NCI-H2196 treated with DMSO at 0.1 percent for 48 hours (cell line): ENCODE measurements around the gene NUDT12.

ENCODE experiments used
- DNase-seq: peaks from one replicate; lab custom pipeline; 2025; ENCODE audit not compliant: unreplicated experiment; lab: John Stamatoyannopoulos, UW

NUDT12 gene

GRCh38 chr5:103541569-103541968, 21.0 kb downstream of the NUDT12 start:
- no peak for DNase-seq

GRCh38 chr5:103541114-103541513, 21.5 kb downstream of the NUDT12 start:
- DNase-seq = no peak

- DNase-seq = no peak
Observed at GRCh38 chr5:103539376-103540330, 22.9 kb downstream of the NUDT12 start.

DNA sequence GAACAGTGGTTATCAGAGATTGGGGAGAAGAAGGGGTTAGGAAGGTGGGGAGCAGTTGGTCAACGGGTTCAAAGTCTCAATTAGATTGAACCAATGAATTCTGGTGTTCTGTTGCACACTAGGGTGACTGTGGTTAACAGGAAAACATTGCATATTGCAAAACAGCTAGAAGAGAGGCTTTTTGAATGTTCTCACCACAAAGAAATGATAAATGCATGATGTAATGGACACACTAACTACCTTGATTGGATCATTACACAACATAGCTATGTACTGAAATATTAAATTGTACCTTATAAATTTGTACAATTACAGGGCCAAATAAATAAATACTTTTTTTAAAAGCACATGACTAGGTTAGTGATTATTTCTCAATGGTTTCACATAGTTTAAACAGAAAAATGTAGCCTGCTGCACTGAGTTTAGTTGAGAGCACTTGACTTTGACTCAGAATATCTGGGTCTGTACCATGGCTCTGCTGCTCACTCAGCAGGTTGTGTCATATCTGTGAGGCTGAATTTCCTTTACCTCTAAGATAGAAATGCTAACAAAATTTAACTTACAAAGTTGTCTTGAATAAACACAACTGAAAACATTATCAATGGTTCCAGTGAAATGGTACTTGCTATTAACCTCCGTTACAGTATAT, 30.4 kb downstream of the NUDT12 start:
- DNase-seq = no peak

DNA sequence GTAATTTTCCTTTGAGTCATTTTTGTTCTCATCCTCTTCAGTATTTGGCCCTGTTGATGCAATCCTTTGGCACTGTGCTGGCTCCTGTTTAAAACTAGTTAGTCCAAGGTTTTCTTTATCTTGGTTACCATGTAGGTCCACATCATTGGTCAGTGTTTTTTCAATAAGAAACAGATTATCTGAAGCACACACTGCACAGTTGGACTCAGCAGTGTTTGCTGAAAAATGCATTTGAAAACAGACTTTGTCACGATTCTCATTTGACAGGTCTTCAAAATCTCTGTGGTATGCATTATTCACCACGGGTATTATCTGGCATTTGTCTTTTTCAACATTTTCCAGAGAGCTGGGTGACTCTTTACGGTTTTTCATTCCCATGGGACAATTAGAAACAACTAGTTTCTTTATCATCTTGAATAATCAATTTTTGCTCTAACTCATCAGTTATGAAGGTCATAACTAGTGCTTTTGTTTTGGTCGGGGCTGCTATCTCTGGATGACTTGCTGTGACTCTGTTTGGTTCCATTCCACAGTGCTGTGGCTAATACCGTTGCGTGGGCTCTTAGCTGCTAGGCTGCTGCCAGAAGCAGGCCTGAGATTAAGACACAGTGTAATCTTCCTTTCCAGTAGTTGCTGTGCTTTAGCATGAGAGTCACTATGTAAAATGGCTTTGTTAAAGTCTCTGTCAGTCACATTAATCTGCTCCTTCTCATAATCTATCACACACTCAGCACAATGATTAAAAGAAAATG, 36.2 kb downstream of the NUDT12 start:
- DNase-seq = no peak

- no peak for DNase-seq
Observed at GRCh38 chr5:103525361-103525760, 37.2 kb downstream of the NUDT12 start.

DNA sequence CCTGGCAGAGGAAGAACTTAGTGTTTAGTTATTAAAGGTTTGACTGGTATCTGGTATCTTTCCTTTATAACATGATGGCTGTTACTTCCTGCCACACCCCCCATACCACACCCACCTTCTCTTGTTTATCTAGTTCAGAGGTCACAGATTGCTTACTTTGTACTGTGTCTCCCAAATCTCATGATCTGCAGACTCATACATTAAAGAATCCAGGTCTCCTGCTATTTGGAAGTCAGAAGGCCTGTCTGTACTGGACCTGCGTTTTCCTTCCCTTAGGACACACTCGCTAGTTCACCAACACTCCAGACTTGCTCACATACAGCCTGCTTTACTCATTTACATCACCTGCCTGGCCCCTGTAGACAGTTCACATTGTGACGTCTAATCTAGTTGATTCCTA, 39.3 kb downstream of the NUDT12 start:
- no peak for DNase-seq

- DNase-seq = no peak
Observed at GRCh38 chr5:103522586-103522985, 40.0 kb downstream of the NUDT12 start.

GRCh38 chr5:103519550-103519949, 43.0 kb downstream of the NUDT12 start:
- no peak for DNase-seq

DNA sequence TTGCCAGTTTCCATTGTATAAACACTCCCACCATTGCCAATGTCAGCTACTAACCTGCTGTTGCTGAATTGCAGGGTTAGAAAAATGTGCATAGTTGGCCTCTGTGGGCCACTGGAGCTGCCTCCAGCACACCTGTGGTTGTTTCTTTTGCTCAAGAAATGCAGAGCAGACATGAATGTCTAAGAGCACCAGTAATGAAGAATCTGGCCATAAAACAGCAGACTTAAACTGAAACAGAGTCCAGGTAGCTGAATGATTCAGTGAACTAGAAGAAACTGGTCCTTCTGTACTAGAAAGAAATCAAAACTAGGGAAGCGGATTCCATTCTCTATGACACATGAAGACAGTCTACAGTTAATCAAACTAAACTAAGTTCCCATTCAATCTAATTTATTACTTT, 48.2 kb downstream of the NUDT12 start:
- DNase-seq = no peak

DNA sequence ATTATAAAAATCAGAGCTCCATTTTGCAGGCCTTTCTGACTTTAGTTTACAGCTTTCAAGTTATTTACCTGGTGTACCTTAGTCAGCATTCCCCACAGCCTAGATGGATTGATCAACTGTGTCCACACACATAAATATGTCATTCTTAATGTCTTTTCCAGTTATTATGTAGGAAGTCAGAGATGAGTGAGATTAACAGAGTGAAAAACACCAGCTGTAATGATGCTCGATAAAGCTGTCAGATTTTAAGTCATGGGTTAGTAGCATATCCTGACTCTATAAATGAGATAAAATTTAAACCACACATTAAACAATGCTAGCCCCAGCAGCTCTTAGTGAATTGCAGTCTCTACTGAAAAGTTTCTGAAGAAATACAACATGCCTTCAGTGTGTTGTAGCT, 48.9 kb downstream of the NUDT12 start:
- DNase-seq = no peak

DNA sequence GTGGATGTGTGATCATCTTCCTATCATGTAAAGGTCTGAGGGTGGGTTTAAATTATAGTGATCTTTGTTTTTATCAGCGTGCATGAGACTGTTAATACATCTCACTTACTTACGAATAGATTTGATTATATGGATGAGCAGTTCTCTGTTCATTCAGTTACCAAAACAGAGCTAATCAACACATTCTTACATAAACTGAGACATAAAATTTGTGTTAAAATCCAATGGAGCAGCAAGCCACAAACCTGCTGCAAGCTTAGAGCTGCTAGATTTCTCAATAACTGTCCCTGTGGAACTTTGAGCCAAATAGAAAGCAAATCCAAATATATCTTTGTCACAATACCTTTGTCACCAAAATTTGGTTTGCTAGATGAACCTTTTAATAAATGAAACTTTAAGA, 50.1 kb downstream of the NUDT12 start:
- no peak for DNase-seq

- DNase-seq = no peak
Observed at GRCh38 chr5:103511554-103511885, 51.1 kb downstream of the NUDT12 start.

DNA sequence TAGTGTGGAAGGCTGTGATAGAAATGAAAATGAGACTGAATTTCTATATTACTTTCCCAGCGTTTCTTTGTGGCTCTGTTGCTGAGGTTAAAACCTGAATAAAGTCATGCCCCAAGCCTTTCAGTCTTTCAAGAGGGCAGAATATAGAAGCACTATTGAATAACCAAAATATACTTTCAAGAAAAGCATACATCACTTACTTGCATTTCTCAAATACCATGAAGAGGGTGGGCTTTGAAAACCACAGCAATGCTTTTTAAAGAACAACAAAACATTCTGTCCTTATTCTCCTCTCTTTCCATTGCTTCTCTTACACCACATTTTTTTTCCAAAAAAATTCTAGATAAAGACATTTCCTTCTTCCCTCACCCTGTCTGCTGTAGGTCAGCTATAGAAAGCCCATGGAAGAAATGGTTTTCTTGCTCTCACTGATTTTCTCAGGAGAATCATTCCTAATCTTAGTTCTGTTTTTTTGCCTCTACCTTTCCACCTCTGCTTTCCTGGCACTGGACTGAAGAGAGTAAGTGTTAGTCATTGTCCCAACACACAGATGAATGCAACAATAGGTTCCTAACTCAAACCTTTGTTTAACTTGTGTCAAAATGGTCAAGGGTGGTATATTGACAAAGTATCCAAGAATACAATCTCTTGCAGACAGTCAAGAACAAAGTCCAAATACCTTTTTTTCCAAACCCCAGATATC, 51.6 kb downstream of the NUDT12 start:
- no peak for DNase-seq

- DNase-seq = no peak
Observed at GRCh38 chr5:103505581-103506305, 56.8 kb downstream of the NUDT12 start.

GRCh38 chr5:103503066-103503465, 59.5 kb downstream of the NUDT12 start:
- no peak for DNase-seq

- no peak for DNase-seq
Observed at GRCh38 chr5:103502662-103503061, 59.9 kb downstream of the NUDT12 start.
